Measurements from ENCODE around the gene OR2V2.

- TF ChIP-seq CTCF (conservative IDR thresholded peaks at IDR 0.05; ENCODE audit: low read length) (no peak), EZH2phosphoT487 (IDR thresholded peaks at IDR 0.05; ENCODE audit: borderline replicate concordance) (no peak)
Observed at GRCh38 chr5:181203777-181204112, 56.4 kb downstream of the OR2V2 start.

Measured in Loucy (cell line).